ENCODE measurements around the gene AREL1.

DNA sequence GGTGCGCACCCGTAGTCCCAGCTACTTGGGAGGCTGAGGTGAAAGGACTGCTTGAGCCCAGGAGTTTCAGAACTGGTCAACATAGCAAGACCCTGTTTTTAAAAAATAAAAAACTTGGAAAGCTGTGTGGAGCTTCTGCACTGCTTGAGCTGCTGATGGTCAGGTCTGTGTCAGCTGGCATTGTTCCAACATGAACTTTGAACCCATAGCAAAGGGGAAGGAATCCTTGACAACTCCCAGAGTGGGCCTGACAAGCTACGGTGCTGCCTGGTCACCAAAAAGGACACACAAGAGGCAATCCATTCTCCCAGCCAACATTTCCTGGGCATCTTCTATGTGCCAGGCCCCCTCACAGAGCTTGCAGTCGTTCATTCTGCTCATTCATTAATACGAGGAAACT is 84.5 kb downstream of the AREL1 start:
- no peak for TF ChIP-seq EZH2phosphoT487 (IDR thresholded peaks at IDR 0.05; ENCODE audit: insufficient read depth, low read depth)
- no peak for TF ChIP-seq EZH2 (IDR thresholded peaks at IDR 0.05; ENCODE audit: insufficient read depth, poor library complexity, severe bottlenecking)
